Measurements from ENCODE around the gene KRTAP4-8.

KRTAP4-8 gene

GRCh38 chr17:41103896-41104295 lies 6.0 kb upstream of the KRTAP4-8 start:
- no peak for TF ChIP-seq TAF1 (IDR thresholded peaks at IDR 0.05; ENCODE audit: borderline replicate concordance, insufficient read depth, low read length)
- no peak for TF ChIP-seq SIN3A (IDR thresholded peaks at IDR 0.05; ENCODE audit: borderline replicate concordance, insufficient read depth, low read length)
- no peak for TF ChIP-seq POLR2AphosphoS5 (IDR thresholded peaks at IDR 0.05; ENCODE audit: low read depth, low read length)
- no peak for TF ChIP-seq REST (IDR thresholded peaks at IDR 0.05; ENCODE audit: insufficient read depth in 1 of 2, low read depth in 2 of 2, low read length in 2 of 2)
- no peak for TF ChIP-seq FOXP2 (optimal IDR thresholded peaks at IDR 0.05; ENCODE audit: borderline replicate concordance, extremely low read depth, extremely low read length, insufficient read depth)

- TF ChIP-seq REST (IDR thresholded peaks at IDR 0.05; ENCODE audit: insufficient read depth in 1 of 2, low read depth in 2 of 2, low read length in 2 of 2) (no peak), FOXP2 (optimal IDR thresholded peaks at IDR 0.05; ENCODE audit: borderline replicate concordance, extremely low read depth, extremely low read length, insufficient read depth) (no peak), POLR2AphosphoS5 (IDR thresholded peaks at IDR 0.05; ENCODE audit: low read depth, low read length) (no peak), SIN3A (IDR thresholded peaks at IDR 0.05; ENCODE audit: borderline replicate concordance, insufficient read depth, low read length) (no peak), TAF1 (IDR thresholded peaks at IDR 0.05; ENCODE audit: borderline replicate concordance, insufficient read depth, low read length) (no peak)
Measured at GRCh38 chr17:41101586-41102259, 3.8 kb upstream of the KRTAP4-8 start, which contains the start of gene KRTAP4-16. Gene KRTAP4-16 (minus strand): TSS chr17:41102209. CDS start chr17:41102209, 0 bp downstream.

- TF ChIP-seq POLR2AphosphoS5 (IDR thresholded peaks at IDR 0.05; ENCODE audit: low read depth, low read length) (no peak), REST (IDR thresholded peaks at IDR 0.05; ENCODE audit: insufficient read depth in 1 of 2, low read depth in 2 of 2, low read length in 2 of 2) (no peak), SIN3A (IDR thresholded peaks at IDR 0.05; ENCODE audit: borderline replicate concordance, insufficient read depth, low read length) (no peak), TAF1 (IDR thresholded peaks at IDR 0.05; ENCODE audit: borderline replicate concordance, insufficient read depth, low read length) (no peak), FOXP2 (optimal IDR thresholded peaks at IDR 0.05; ENCODE audit: borderline replicate concordance, extremely low read depth, extremely low read length, insufficient read depth) (no peak)
Measured at GRCh38 chr17:41098481-41098880, 539 bp upstream of the KRTAP4-8 start.

- no peak for TF ChIP-seq TAF1 (IDR thresholded peaks at IDR 0.05; ENCODE audit: borderline replicate concordance, insufficient read depth, low read length)
- TF ChIP-seq REST (IDR thresholded peaks at IDR 0.05; ENCODE audit: insufficient read depth in 1 of 2, low read depth in 2 of 2, low read length in 2 of 2), result no peak
- no peak for TF ChIP-seq FOXP2 (optimal IDR thresholded peaks at IDR 0.05; ENCODE audit: borderline replicate concordance, extremely low read depth, extremely low read length, insufficient read depth)
- no peak for TF ChIP-seq POLR2AphosphoS5 (IDR thresholded peaks at IDR 0.05; ENCODE audit: low read depth, low read length)
- no peak for TF ChIP-seq SIN3A (IDR thresholded peaks at IDR 0.05; ENCODE audit: borderline replicate concordance, insufficient read depth, low read length)
Measured at GRCh38 chr17:41096055-41096454, 1.9 kb downstream of the KRTAP4-8 start.

Measured in PFSK-1 (cell line).